ENCODE measurements around the gene STARD5. TPM values are rescaled to one million over a fixed set of nuclear protein-coding genes. Genes with fewer than 3 reads are reported as not detected.

STARD5 gene
- total and polyA plus RNA-seq, 2 experiments from 2014 or later, result 3.8 to 10.1 TPM

DNA sequence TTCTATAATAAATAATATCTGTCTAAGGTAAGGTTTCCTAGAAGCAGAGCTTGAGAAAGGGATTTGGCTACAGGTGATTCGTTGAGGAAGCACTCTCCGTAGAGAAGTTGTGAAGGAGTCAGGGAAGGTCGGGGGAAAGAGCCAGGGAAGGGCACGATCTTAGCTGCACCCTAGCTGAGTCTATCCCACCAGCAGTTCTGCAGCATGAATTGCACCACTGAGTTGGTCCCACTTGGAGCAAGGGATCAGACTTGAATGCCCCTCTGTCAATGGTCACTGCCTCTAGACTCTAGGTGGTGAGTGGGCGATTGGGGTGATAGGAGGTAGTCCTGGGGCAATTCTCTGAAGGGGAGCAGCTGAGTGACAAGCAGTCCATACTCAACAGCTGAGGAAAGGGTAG is 36.5 kb upstream of the STARD5 start (continued):
- TF ChIP-seq, protein P1, sequence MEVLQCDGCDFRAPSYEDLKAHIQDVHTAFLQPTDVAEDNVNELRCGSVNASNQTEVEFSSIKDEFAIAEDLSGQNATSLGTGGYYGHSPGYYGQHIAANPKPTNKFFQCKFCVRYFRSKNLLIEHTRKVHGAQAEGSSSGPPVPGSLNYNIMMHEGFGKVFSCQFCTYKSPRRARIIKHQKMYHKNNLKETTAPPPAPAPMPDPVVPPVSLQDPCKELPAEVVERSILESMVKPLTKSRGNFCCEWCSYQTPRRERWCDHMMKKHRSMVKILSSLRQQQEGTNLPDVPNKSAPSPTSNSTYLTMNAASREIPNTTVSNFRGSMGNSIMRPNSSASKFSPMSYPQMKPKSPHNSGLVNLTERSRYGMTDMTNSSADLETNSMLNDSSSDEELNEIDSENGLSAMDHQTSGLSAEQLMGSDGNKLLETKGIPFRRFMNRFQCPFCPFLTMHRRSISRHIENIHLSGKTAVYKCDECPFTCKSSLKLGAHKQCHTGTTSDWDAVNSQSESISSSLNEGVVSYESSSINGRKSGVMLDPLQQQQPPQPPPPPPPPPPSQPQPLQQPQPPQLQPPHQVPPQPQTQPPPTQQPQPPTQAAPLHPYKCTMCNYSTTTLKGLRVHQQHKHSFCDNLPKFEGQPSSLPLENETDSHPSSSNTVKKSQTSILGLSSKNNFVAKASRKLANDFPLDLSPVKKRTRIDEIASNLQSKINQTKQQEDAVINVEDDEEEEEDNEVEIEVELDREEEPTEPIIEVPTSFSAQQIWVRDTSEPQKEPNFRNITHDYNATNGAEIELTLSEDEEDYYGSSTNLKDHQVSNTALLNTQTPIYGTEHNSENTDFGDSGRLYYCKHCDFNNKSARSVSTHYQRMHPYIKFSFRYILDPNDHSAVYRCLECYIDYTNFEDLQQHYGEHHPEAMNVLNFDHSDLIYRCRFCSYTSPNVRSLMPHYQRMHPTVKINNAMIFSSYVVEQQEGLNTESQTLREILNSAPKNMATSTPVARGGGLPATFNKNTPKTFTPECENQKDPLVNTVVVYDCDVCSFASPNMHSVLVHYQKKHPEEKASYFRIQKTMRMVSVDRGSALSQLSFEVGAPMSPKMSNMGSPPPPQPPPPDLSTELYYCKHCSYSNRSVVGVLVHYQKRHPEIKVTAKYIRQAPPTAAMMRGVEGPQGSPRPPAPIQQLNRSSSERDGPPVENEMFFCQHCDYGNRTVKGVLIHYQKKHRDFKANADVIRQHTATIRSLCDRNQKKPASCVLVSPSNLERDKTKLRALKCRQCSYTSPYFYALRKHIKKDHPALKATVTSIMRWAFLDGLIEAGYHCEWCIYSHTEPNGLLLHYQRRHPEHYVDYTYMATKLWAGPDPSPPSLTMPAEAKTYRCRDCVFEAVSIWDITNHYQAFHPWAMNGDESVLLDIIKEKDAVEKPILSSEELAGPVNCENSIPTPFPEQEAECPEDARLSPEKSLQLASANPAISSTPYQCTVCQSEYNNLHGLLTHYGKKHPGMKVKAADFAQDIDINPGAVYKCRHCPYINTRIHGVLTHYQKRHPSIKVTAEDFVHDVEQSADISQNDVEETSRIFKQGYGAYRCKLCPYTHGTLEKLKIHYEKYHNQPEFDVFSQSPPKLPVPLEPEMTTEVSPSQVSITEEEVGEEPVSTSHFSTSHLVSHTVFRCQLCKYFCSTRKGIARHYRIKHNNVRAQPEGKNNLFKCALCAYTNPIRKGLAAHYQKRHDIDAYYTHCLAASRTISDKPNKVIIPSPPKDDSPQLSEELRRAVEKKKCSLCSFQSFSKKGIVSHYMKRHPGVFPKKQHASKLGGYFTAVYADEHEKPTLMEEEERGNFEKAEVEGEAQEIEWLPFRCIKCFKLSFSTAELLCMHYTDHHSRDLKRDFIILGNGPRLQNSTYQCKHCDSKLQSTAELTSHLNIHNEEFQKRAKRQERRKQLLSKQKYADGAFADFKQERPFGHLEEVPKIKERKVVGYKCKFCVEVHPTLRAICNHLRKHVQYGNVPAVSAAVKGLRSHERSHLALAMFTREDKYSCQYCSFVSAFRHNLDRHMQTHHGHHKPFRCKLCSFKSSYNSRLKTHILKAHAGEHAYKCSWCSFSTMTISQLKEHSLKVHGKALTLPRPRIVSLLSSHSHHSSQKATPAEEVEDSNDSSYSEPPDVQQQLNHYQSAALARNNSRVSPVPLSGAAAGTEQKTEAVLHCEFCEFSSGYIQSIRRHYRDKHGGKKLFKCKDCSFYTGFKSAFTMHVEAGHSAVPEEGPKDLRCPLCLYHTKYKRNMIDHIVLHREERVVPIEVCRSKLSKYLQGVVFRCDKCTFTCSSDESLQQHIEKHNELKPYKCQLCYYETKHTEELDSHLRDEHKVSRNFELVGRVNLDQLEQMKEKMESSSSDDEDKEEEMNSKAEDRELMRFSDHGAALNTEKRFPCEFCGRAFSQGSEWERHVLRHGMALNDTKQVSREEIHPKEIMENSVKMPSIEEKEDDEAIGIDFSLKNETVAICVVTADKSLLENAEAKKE (CRISPR knock-in tag; IDR thresholded peaks at IDR 0.05), result no peak

GRCh38 chr15:81358248-81358647 is 34.3 kb upstream of the STARD5 start:
- no peaks in the 10 kb centered on the region for H4K20me1 ChIP-seq (replicated peaks; ENCODE audit: insufficient read depth)
- H3K9me2 ChIP-seq (ENCODE audit: insufficient read depth), result no peaks in the 10 kb centered on the region
- Mint-ChIP-seq H3K9me3 (no peaks in the 10 kb centered on the region), H3K4me3 (no peak overlapping the region), H3K27ac (no peak overlapping the region), H3K27me3 (ENCODE audit: insufficient read depth, low read depth, poor library complexity) (peaks cover 2% of the 10 kb centered on the region), H3K4me1 (peaks cover 13% of the 10 kb centered on the region), H3K36me3 (ENCODE audit: low read depth) (no peaks in the 10 kb centered on the region)
- H3K4me2 ChIP-seq, result no peak overlapping the region
- H3K27ac ChIP-seq (ENCODE audit: low read depth), result no peak overlapping the region
- no peaks in the 10 kb centered on the region for H3K36me3 ChIP-seq (ENCODE audit: insufficient read depth)
- no peak for DNase-seq (ENCODE audit: low spot score)
- TF ChIP-seq ZNF114 (CRISPR knock-in tag; IDR thresholded peaks at IDR 0.05), result no peak
- TF ChIP-seq, protein P2, sequence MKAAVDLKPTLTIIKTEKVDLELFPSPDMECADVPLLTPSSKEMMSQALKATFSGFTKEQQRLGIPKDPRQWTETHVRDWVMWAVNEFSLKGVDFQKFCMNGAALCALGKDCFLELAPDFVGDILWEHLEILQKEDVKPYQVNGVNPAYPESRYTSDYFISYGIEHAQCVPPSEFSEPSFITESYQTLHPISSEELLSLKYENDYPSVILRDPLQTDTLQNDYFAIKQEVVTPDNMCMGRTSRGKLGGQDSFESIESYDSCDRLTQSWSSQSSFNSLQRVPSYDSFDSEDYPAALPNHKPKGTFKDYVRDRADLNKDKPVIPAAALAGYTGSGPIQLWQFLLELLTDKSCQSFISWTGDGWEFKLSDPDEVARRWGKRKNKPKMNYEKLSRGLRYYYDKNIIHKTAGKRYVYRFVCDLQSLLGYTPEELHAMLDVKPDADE (IDR thresholded peaks at IDR 0.05), result no peak
- no peak for TF ChIP-seq EZH2phosphoT487 (IDR thresholded peaks at IDR 0.05; ENCODE audit: unreplicated experiment)
- TF ChIP-seq, protein P3, sequence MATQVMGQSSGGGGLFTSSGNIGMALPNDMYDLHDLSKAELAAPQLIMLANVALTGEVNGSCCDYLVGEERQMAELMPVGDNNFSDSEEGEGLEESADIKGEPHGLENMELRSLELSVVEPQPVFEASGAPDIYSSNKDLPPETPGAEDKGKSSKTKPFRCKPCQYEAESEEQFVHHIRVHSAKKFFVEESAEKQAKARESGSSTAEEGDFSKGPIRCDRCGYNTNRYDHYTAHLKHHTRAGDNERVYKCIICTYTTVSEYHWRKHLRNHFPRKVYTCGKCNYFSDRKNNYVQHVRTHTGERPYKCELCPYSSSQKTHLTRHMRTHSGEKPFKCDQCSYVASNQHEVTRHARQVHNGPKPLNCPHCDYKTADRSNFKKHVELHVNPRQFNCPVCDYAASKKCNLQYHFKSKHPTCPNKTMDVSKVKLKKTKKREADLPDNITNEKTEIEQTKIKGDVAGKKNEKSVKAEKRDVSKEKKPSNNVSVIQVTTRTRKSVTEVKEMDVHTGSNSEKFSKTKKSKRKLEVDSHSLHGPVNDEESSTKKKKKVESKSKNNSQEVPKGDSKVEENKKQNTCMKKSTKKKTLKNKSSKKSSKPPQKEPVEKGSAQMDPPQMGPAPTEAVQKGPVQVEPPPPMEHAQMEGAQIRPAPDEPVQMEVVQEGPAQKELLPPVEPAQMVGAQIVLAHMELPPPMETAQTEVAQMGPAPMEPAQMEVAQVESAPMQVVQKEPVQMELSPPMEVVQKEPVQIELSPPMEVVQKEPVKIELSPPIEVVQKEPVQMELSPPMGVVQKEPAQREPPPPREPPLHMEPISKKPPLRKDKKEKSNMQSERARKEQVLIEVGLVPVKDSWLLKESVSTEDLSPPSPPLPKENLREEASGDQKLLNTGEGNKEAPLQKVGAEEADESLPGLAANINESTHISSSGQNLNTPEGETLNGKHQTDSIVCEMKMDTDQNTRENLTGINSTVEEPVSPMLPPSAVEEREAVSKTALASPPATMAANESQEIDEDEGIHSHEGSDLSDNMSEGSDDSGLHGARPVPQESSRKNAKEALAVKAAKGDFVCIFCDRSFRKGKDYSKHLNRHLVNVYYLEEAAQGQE (IDR thresholded peaks at IDR 0.05; ENCODE audit: unreplicated experiment), result no peak
- TF ChIP-seq POLR2AphosphoS5 (IDR thresholded peaks at IDR 0.05; ENCODE audit: low read depth), result no peak
- TF ChIP-seq NANOG (IDR thresholded peaks at IDR 0.05; ENCODE audit: borderline replicate concordance), result no peak
- TF ChIP-seq JUNB (IDR thresholded peaks at IDR 0.05; ENCODE audit: unreplicated experiment), result no peak
- TF ChIP-seq, protein P4, sequence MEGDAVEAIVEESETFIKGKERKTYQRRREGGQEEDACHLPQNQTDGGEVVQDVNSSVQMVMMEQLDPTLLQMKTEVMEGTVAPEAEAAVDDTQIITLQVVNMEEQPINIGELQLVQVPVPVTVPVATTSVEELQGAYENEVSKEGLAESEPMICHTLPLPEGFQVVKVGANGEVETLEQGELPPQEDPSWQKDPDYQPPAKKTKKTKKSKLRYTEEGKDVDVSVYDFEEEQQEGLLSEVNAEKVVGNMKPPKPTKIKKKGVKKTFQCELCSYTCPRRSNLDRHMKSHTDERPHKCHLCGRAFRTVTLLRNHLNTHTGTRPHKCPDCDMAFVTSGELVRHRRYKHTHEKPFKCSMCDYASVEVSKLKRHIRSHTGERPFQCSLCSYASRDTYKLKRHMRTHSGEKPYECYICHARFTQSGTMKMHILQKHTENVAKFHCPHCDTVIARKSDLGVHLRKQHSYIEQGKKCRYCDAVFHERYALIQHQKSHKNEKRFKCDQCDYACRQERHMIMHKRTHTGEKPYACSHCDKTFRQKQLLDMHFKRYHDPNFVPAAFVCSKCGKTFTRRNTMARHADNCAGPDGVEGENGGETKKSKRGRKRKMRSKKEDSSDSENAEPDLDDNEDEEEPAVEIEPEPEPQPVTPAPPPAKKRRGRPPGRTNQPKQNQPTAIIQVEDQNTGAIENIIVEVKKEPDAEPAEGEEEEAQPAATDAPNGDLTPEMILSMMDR (conservative IDR thresholded peaks at IDR 0.05; ENCODE audit: low read depth in 2 of 2), result no peak
- H3K4me1 ChIP-seq (ENCODE audit: insufficient read depth), result peaks cover 9% of the 10 kb centered on the region; the same call in 1 of the 2 replicates
- H3K4me3 ChIP-seq, result no peak overlapping the region
- H3K79me2 ChIP-seq (replicated peaks; ENCODE audit: insufficient read depth), result no peaks in the 10 kb centered on the region
- no peaks in the 10 kb centered on the region for H3K27me3 ChIP-seq (ENCODE audit: insufficient read depth)
- no peaks in the 10 kb centered on the region for H3F3A ChIP-seq (replicated peaks; ENCODE audit: low read depth)
- no peak overlapping the region for H2AFZ ChIP-seq
- no peak for ATAC-seq

All from GM23338 (cell line).